ENCODE results near the gene ERC1. TPM values are rescaled to one million over a fixed set of nuclear protein-coding genes. Genes with fewer than 3 reads are reported as not detected.
"Not testable (repeated sequence)": the region's sequence is repeated elsewhere in the genome, so short reads cannot be mapped to it uniquely, and the experiment has no call there.

The ERC1 gene
- total RNA-seq, 1 experiment from 2014 or later, result 11.3 TPM

DNA sequence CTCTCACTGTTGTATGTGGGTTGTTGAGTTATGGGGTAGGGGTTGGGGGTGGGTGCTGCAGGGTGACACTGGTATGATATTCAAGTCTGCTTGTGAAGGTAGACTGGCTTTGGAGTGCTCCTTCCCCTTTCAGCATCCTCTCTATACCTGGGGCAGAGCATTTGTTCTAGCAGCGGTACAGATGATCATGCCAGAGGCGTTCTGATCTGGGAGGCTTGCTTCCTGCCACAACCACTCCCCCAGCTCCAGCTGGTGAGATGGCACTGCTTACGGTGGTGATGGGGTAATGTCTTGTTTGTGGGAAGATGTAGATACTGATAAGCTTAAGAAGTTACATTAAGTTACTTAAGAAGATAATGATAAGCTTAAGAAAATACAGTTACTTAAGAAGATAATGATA is 131.8 kb downstream of the ERC1 start:
- DNase-seq (ENCODE audit: low spot score), result no peak

- no peak for DNase-seq (ENCODE audit: low spot score)
Observed at GRCh38 chr12:1126091-1126490, 135.1 kb downstream of the ERC1 start.

DNA sequence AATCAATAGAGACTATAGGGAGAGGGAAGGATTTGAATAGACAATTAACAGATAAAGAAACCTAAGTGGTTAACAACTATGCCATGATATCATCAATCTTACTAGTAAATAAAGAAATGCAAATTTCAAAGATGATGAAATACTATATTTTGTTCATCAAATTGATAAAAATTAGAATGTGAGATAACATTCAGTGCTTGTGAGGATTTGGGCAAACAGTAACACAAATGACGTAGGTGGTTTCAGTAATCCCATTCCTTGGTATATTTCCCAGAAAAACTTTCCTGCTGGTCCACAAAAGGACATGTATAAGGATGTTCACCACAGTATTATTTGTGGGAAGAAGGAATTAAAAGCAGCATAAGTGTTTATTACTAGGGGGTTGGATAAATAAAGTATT is 136.0 kb downstream of the ERC1 start:
- DNase-seq (ENCODE audit: low spot score), result no peak

- no peak for DNase-seq (ENCODE audit: low spot score)
Observed at GRCh38 chr12:1130164-1130563, 139.1 kb downstream of the ERC1 start.

DNA sequence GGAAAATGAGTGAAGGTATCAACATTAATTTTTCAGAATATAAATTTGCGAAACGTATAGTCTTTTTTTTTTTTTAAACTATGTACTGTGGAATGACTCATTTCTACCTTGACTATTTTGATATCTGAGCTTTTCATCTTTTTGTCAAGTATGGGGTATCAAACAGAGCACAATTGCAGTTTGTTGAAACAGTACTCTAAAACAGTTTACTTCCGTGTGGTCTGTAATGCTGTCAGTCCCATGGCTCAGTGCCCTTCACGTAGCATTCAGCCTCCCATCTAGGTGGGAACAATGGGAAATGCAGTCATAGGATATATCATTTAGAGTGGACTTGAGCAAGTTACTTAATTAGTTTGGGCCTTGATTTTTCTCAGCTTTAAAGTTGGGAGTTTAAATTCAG is 139.5 kb downstream of the ERC1 start:
- DNase-seq (ENCODE audit: low spot score), result no peak

GRCh38 chr12:1131811-1132224 is 140.8 kb downstream of the ERC1 start:
- peak; percentile 38 for DNase-seq (ENCODE audit: low spot score)

DNA sequence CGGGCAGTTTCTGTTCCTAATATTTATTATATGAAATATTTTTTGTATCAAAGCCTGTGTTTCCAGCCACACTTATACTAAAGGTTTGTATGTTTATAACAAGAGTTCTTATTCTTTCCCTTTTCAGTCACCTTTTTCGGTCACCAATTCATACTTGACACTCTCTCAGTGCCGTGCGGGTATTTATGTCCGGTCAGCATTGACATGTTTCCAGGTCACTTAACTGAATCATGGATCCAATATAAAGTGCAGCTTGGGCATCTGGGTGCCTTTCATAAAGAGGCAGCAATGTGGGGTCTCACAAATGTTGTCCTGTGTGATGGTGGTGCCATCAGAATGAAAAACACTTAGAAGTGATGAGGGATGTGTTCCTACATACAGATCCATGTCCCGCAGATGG is 141.3 kb downstream of the ERC1 start:
- DNase-seq (ENCODE audit: low spot score), result no peak

DNA sequence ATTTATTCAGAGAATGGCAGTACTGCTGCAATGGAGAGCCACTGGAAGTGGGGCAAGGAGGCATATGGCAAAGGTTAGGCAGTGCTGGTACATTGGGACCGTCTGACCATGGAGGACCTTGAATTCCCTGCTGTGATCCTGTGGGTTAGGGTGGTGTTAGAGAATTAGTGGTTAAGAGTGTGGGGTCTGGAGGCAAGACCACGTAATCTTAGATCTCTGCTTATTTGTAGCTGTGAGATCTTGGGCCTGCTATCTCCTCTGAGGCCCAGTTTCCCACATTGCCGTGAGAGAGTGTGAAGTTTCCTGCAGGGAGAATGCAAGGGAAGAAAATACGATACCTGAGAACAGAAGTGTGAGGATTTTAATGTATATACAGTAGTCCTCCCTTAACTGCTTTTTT is 147.7 kb downstream of the ERC1 start:
- DNase-seq (ENCODE audit: low spot score), result no peak

GRCh38 chr12:1146758-1147157 is 155.7 kb downstream of the ERC1 start:
- not testable (repeated sequence) for DNase-seq (ENCODE audit: low spot score)

- no peak for DNase-seq (ENCODE audit: low spot score)
Observed at GRCh38 chr12:1147821-1148220, 156.8 kb downstream of the ERC1 start.

GRCh38 chr12:1157046-1157445 is 166.0 kb downstream of the ERC1 start:
- DNase-seq (ENCODE audit: low spot score), result no peak

DNA sequence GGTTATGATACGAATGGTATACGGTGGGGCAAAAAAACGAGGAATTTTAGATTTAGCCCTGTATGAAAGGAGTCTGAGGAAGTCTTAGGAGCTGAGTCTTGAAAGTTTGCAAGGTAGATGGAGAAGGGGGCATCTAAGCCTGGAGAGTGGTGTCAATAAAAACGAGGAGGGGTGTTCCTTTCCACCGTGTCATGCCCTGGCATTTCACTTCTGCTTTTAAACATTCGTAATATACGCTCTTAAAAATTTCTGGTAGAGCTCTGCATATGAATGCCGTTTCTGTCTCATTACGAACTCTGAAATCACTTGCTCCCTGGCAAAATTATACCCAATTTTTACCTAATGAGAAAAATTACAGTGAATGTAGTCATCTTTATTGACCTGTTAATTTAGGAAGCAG is 170.2 kb downstream of the ERC1 start:
- DNase-seq (ENCODE audit: low spot score), result no peak

DNA sequence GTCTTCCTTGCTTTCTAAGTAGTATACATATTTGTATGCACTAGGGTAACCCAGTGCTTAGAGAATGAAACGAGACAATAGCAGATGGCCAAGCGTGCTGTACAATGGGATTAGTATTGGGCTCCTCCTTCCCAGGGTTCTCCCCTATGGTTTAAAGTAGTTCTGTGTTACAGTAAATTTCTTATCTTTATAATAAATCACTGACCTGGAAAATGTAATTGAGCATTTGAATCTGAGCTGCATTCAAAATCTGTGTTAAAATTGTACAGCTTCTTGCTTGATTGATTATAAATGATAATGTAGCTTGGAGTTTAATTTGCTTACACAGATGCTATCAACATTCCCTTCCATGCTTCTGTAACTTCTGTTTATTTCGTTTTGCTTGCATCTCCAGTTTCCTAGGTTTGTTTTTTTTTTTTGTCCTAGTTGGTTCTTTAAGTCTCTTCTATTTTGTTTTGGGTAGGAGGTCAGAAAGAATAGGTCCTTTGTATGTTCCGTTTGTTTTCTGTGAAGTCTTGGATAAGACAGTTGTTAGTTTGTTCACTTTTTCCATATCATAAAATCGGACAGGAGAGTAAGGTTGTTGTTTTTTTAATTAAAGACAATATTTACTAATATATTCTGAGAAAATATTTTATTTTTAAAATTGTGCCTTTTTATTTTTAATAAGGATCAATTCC is 171.2 kb downstream of the ERC1 start:
- DNase-seq (ENCODE audit: low spot score), result no peak

- DNase-seq (ENCODE audit: low spot score), result no peak
Observed at GRCh38 chr12:1167784-1168183, 176.8 kb downstream of the ERC1 start.

- no peak for DNase-seq (ENCODE audit: low spot score)
Observed at GRCh38 chr12:1170411-1170810, 179.4 kb downstream of the ERC1 start.

- DNase-seq (ENCODE audit: low spot score), result no peak
Observed at GRCh38 chr12:1171657-1172408, 180.8 kb downstream of the ERC1 start.

DNA sequence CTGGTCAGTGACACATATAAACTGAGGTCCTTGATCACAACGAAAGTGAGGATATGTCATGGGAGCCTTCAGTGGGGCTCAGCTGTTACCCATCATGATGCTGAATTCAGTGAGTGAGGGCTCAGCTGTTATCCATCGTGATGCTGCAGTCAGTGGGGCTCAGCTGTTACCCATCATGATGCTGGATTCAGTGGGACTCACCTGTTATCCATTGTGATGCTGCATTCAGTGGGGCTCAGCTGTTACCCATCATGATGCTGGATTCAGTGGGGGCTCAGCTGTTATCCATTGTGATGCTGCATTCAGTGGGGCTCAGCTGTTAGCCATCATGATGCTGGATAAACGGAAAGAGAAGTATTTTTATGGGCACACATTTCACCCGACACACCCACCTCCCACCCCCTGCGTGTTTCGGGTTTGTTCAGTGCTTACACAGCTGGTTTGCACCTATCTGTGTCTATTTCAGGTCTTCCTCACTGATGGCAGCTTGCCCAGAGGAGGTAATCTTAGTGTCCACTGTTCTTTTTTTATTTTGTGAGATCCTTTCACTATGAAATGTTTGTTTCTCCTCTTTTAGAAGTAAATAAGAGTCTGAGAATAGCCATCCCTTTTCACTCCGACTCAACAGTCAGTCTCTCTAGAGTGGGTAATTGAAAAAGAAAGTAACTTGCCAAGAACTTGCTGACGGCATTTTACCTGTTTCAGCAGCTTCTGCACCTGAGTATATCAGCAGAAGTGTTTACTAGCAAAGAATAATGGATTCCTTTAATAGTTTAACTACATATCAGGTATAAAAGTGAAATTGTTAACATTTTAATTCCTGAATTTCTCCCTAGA is 183.0 kb downstream of the ERC1 start:
- no peak for DNase-seq (ENCODE audit: low spot score)

- DNase-seq (ENCODE audit: low spot score), result no peak
Observed at GRCh38 chr12:1174659-1175058, 183.6 kb downstream of the ERC1 start.

DNA sequence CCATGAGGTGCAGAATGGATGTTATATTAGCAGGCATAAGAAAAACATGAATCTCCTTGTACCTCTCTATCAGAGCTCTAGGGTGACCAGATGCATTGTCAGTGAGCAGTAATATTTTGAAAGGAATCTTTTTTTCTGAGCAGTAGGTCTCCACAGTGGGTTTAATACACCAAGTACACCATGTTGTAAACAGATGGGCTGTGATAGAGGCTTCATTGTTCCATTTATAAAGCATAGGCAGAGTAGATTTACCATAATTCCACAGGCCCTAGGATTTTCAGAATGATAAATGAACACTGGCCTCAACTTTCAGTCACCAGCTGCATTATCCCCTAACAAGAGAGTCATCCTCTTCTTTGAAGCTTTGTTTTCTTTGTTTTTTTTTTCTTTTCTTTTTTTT is 185.2 kb downstream of the ERC1 start:
- no peak for DNase-seq (ENCODE audit: low spot score)

DNA sequence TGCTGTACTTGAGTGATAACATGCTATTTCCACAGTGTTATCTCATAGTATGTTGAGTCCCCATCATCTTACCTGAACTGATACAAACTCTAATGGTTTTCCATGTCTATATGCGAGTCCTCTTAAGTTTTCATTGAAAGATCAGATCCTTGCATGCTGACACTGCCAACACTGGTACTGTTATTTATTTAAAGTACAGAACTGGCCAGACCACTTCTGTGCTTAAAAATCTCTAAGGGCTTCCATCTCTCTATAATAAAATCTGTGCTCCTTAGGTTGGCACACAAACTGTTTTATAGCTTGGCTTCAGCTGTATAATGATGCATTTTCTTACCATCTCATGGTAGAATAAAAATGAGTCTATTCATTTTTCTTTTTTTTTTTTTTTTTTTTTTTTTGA is 188.1 kb downstream of the ERC1 start:
- no peak for DNase-seq (ENCODE audit: low spot score)

DNA sequence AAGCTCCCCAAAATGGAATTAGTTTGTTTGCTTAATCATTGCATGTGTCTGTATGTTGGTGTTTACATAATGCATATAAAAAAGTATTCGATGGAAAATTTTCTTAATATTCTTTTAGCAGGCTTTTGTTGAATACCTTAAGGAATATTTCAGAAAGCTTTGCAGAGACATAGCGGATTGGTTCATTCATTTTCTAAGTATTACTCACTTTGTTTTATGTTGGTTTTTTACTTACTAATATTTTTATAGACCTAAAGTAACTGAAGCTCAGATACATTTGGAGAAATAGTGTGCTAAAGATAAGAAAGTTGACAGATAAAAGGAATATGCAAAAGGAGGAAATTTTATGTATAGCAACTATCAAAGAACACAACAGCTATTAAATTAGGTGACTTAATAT is 191.0 kb downstream of the ERC1 start:
- DNase-seq (ENCODE audit: low spot score), result no peak

- no peak for DNase-seq (ENCODE audit: low spot score)
Observed at GRCh38 chr12:1184402-1184801, 193.4 kb downstream of the ERC1 start.

All from H4 (cell line).